OCI-LY7 (cell line): ENCODE results near the gene RPS6KA5. TPM values are rescaled to one million over a fixed set of nuclear protein-coding genes. Genes with fewer than 3 reads are reported as not detected.

Experiments used
- BruUV-seq: library from RNA; stranded (reverse); fragments of 400-500 nt; replicated peaks from 2 replicates; lab custom pipeline; 2021; lab: Mats Ljungman, UMichigan
- CTCF ChIA-PET: fragments of 300-600 bp; sonication (Branson Sonifier 250); formaldehyde crosslinking; loops from one replicate; lab custom pipeline; 2022; ENCODE audit warnings: antibody characterized with exemption; ENCODE audit not compliant: unreplicated experiment; lab: Charles Lee
- POLR2A ChIA-PET: fragments of 300-600 bp; sonication (Branson Sonifier 250); formaldehyde crosslinking; loops from one replicate; lab custom pipeline; 2022; ENCODE audit warnings: antibody characterized with exemption; lab: Charles Lee
- DNase-seq: peaks from one replicate; pipeline ENCODE4 v3.0.0-alpha.2; 2015; ENCODE audit warnings: low spot score
- H2AFZ ChIP-seq: fragments of 200-600 bp; sonication (generic), shearing (Covaris generic); 2 replicates; pipeline ENCODE4 v1.6.1; 2014; ENCODE audit warnings: mild to moderate bottlenecking, antibody characterized with exemption, low read length, moderate library complexity
- H3K27ac ChIP-seq: fragments of 200-600 bp; sonication (generic); 2 replicates; pipeline ENCODE4 v1.5.1; 2014; ENCODE audit warnings: mixed run types, low read depth, mild to moderate bottlenecking, moderate library complexity, low read length, inconsistent platforms; ENCODE audit not compliant: poor library complexity, severe bottlenecking
- H3K36me3 ChIP-seq: fragments of 200-600 bp; sonication (generic); 2 replicates; pipeline ENCODE4 v1.6.1; 2014; ENCODE audit warnings: mild to moderate bottlenecking, antibody characterized with exemption, low read length, moderate library complexity, mixed read lengths; ENCODE audit not compliant: insufficient read depth
- H3K4me1 ChIP-seq: fragments of 200-600 bp; sonication (generic); 2 replicates; pipeline ENCODE4 v1.5.1; 2014; ENCODE audit warnings: mild to moderate bottlenecking, low read length; ENCODE audit not compliant: insufficient read depth, poor library complexity, severe bottlenecking
- H3K4me2 ChIP-seq: fragments of 200-600 bp; sonication (generic); 2 replicates; pipeline ENCODE4 v1.6.1; 2014; ENCODE audit warnings: mild to moderate bottlenecking, low read length
- H3K4me3 ChIP-seq: fragments of 200-600 bp; sonication (generic); 2 replicates; pipeline ENCODE4 v1.5.1; 2014; ENCODE audit warnings: mild to moderate bottlenecking, low read depth, low read length; ENCODE audit not compliant: poor library complexity, severe bottlenecking
- H3K79me2 ChIP-seq: fragments of 200-600 bp; sonication (generic); 2 replicates; pipeline ENCODE4 v1.6.1; 2016; ENCODE audit warnings: low read depth, mild to moderate bottlenecking, low read length, moderate library complexity, mixed read lengths; ENCODE audit not compliant: insufficient read depth
- H3K9me2 ChIP-seq: fragments of 200-600 bp; sonication (generic); 2 replicates; pipeline ENCODE4 v1.6.1; 2016; ENCODE audit warnings: mild to moderate bottlenecking, low read length, mixed read lengths; ENCODE audit not compliant: insufficient read depth
- H3K9me3 ChIP-seq: fragments of 200-600 bp; sonication (generic); 2 replicates; pipeline ENCODE4 v1.6.1; 2014; ENCODE audit warnings: mild to moderate bottlenecking, mixed run types, low read length, mixed read lengths
- H4K20me1 ChIP-seq: fragments of 200-600 bp; sonication (generic); 2 replicates; pipeline ENCODE4 v1.6.1; 2014; ENCODE audit warnings: mild to moderate bottlenecking, antibody characterized with exemption, low read length, moderate library complexity, mixed read lengths; ENCODE audit not compliant: insufficient read depth
- CTCF ChIP-seq: fragments of 200-600 bp; sonication (generic); conservative IDR thresholded peaks from 2 replicates; pipeline ENCODE4 v1.5.1; 2014; ENCODE audit warnings: mild to moderate bottlenecking, antibody characterized with exemption, low read length, moderate library complexity, mixed read lengths
- EZH2phosphoT487 ChIP-seq: fragments of 200-600 bp; sonication (generic); IDR thresholded peaks from 2 replicates; pipeline ENCODE4 v1.6.1; 2018; ENCODE audit warnings: low read depth, borderline replicate concordance, mild to moderate bottlenecking, mixed run types, antibody characterized with exemption, low read length, moderate library complexity, mixed read lengths
- intact Hi-C: fragments of 100-400 bp; cut with micrococcal nuclease; formaldehyde crosslinking; loops from one replicate; pipeline ENCODE4 v1.10.0; 2022; ENCODE audit not compliant: unreplicated experiment
- total RNA-seq, 2 experiments: library from RNA; depleted of rRNA in 1 of 2; stranded (reverse); fragments of >200 nt in 1 of 2; shearing (Covaris generic) in 1 of 2; gene quantifications; 2 replicates each; pipeline ENCODE4 v1.2.3, GENCODE V29; 2014 to 2022

The RPS6KA5 gene
- total RNA-seq, 2 experiments from 2014 or later, result 9.6 to 12.7 TPM

GRCh38 chr14:90891326-90891725, 169.1 kb downstream of the RPS6KA5 start:
- no peak for TF ChIP-seq EZH2phosphoT487
- TF ChIP-seq CTCF, result no peak
- no peak overlapping the region for H3K27ac ChIP-seq
- intact Hi-C loops, result no loop called here
- H3K4me2 ChIP-seq, result no peak overlapping the region
- H3K9me2 ChIP-seq, result no peaks in the 10 kb centered on the region
- no peaks in the 10 kb centered on the region for H3K9me3 ChIP-seq
- H3K4me3 ChIP-seq, result no peak overlapping the region
- H3K4me1 ChIP-seq, result no peaks in the 10 kb centered on the region
- H2AFZ ChIP-seq, result no peak overlapping the region
- DNase-seq, result no peak
- BruUV-seq, result no TSS peak
- no peaks in the 10 kb centered on the region for H3K36me3 ChIP-seq
- POLR2A ChIA-PET, result interaction anchor here (0.7 kb wide), 2 partner anchors 26 to 77 kb away, joined by 3 read pairs; no protein-coding TSS in a partner anchor
- no peaks in the 10 kb centered on the region for H4K20me1 ChIP-seq
- CTCF ChIA-PET, result no interaction called here
- H3K79me2 ChIP-seq, result no peaks in the 10 kb centered on the region

- BruUV-seq, result no TSS peak
- Histone ChIP-seq H3K4me1 (no peaks in the 10 kb centered on the region), H4K20me1 (no peaks in the 10 kb centered on the region), H3K9me3 (no peaks in the 10 kb centered on the region), H3K79me2 (no peaks in the 10 kb centered on the region), H3K4me3 (no peak overlapping the region), H3K36me3 (no peaks in the 10 kb centered on the region), H2AFZ (no peak overlapping the region), H3K4me2 (no peak overlapping the region), H3K27ac (no peak overlapping the region), H3K9me2 (no peaks in the 10 kb centered on the region)
- no peak for DNase-seq
- TF ChIP-seq CTCF, result no peak
- no peak for TF ChIP-seq EZH2phosphoT487
- intact Hi-C loops, result no loop called here
- CTCF ChIA-PET, result no interaction called here
- POLR2A ChIA-PET, result interaction anchor here (0.5 kb wide), 2 partner anchors 34 to 1184 kb away, joined by 4 to 5 read pairs; no protein-coding TSS in a partner anchor
These were observed 170.0 kb downstream of the RPS6KA5 start for GRCh38 chr14:90890322-90891020.

GRCh38 chr14:90886297-90886815, 174.1 kb downstream of the RPS6KA5 start:
- no peak for TF ChIP-seq CTCF
- no peak for TF ChIP-seq EZH2phosphoT487
- no TSS peak for BruUV-seq
- intact Hi-C loops, result no loop called here
- H3K36me3 ChIP-seq, result no peaks in the 10 kb centered on the region; the same call in 1 of the 2 replicates
- no peak overlapping the region for H3K4me2 ChIP-seq
- no peaks in the 10 kb centered on the region for H3K4me1 ChIP-seq
- H3K4me3 ChIP-seq, result no peak overlapping the region
- no peak overlapping the region for H2AFZ ChIP-seq
- H3K9me2 ChIP-seq, result no peaks in the 10 kb centered on the region
- H4K20me1 ChIP-seq, result no peaks in the 10 kb centered on the region
- DNase-seq, result no peak
- no peaks in the 10 kb centered on the region for H3K79me2 ChIP-seq
- CTCF ChIA-PET, result no interaction called here
- no peak overlapping the region for H3K27ac ChIP-seq
- H3K9me3 ChIP-seq, result peaks cover 12% of the 10 kb centered on the region
- POLR2A ChIA-PET, result interaction anchor here (0.7 kb wide), 1 partner anchor 1220 kb away, joined by 3 read pairs; no protein-coding TSS in a partner anchor
